HCT116 (cell line): ENCODE measurements around the gene BACH1. TPM values are rescaled to one million over a fixed set of nuclear protein-coding genes. Genes with fewer than 3 reads are reported as not detected.

Experiments
- ATAC-seq: fragments of 200-7000 bp; cut with Tn5 transposase; 2 replicates; pipeline ENCODE4 v1.9.1; 2020; ENCODE audit warnings: mild to moderate bottlenecking, moderate library complexity
- BruUV-seq: library from RNA; stranded (reverse); fragments of 400-500 nt; replicated peaks from 2 replicates; lab custom pipeline; 2021; lab: Mats Ljungman, UMichigan
- CTCF ChIA-PET: fragments of 300-600 bp; sonication (Branson Sonifier 250); formaldehyde crosslinking; loops from one replicate; lab custom pipeline; 2021; ENCODE audit warnings: antibody characterized with exemption; lab: Charles Lee
- POLR2A ChIA-PET: fragments of 300-600, 350-600 bp; sonication (Branson Sonifier 250); formaldehyde crosslinking; loops from one replicate; lab custom pipeline; 2021; ENCODE audit warnings: antibody characterized with exemption; lab: Charles Lee
- RAD21 ChIA-PET, 2 experiments: fragments of 300-600 bp; sonication (Branson Sonifier 250); formaldehyde crosslinking; loops; one replicate each; lab custom pipeline; 2023; ENCODE audit warnings: low total read pairs in 2 of 2; ENCODE audit not compliant: uncharacterized antibody in 2 of 2, unreplicated experiment in 2 of 2, low non-redundant PET in 1 of 2; lab: Charles Lee
- DNase-seq: peaks from one replicate; pipeline ENCODE4 v3.0.0-alpha.2; 2010; ENCODE audit warnings: low read depth, low spot score
- H2AFZ ChIP-seq: fragments of 200-600 bp; shearing (Covaris generic), sonication (generic); 2 replicates; pipeline ENCODE4 v1.6.1; 2017; ENCODE audit warnings: low read depth, mixed run types, mixed read lengths, antibody characterized with exemption, low read length; ENCODE audit not compliant: poor library complexity, severe bottlenecking
- H3K27ac ChIP-seq: 2 replicates; pipeline ENCODE4 v1.5.1; 2012; ENCODE audit warnings: low read depth, low read length
- H3K27me3 ChIP-seq: fragments of 200-600 bp; sonication (generic); 2 replicates; pipeline ENCODE4 v1.6.1; 2016; ENCODE audit warnings: mixed run types, low read length, mixed read lengths; ENCODE audit not compliant: insufficient read depth
- H3K36me3 ChIP-seq, 2 experiments: fragments of 200-500 bp in 1 of 2; fragments of 200-600 bp in 1 of 2; sonication (Bioruptor generic) in 1 of 2; sonication (generic) in 1 of 2; 2 replicates each; pipeline versions ENCODE4 v1.5.1 to v1.6.1; 2014 to 2016; ENCODE audit warnings: low read length in 2 of 2, inconsistent platforms in 1 of 2, mixed read lengths in 1 of 2, mixed run types in 1 of 2; ENCODE audit not compliant: insufficient read depth in 2 of 2, control insufficient read depth in 1 of 2
- H3K4me1 ChIP-seq, 2 experiments: fragments of 200-600 bp in 1 of 2; sonication (generic) in 1 of 2; 2 replicates each; pipeline versions ENCODE4 v1.5.1 to v1.6.1; 2012 to 2017; ENCODE audit warnings: low read length in 2 of 2, inconsistent platforms in 1 of 2, mild to moderate bottlenecking in 1 of 2, mixed read lengths in 1 of 2, mixed run types in 1 of 2, moderate library complexity in 1 of 2; ENCODE audit not compliant: insufficient read depth in 2 of 2, control insufficient read depth in 1 of 2
- H3K4me2 ChIP-seq: fragments of 200-600 bp; sonication (generic); 2 replicates; pipeline ENCODE4 v1.6.1; 2017; ENCODE audit warnings: mixed run types, low read length, mixed read lengths
- H3K4me3 ChIP-seq, 2 experiments: fragments of 200-600 bp in 1 of 2; sonication (generic) in 1 of 2; replicated peaks in 1 of 2; 2 replicates each; pipeline ENCODE4 v1.5.1; 2011 to 2016; ENCODE audit warnings: low read length in 2 of 2, control low read depth in 1 of 2, low read depth in 1 of 2, mild to moderate bottlenecking in 1 of 2, mixed read lengths in 1 of 2, mixed run types in 1 of 2
- H3K79me2 ChIP-seq: fragments of 200-600 bp; sonication (generic); 2 replicates; pipeline ENCODE4 v1.6.1; 2017; ENCODE audit warnings: mild to moderate bottlenecking, mixed run types, low read length, moderate library complexity, mixed read lengths; ENCODE audit not compliant: insufficient read depth
- H3K9ac ChIP-seq: fragments of 200-600 bp; sonication (generic); 2 replicates; pipeline ENCODE4 v1.6.1; 2016; ENCODE audit warnings: low read length, mixed read lengths
- H3K9me2 ChIP-seq: fragments of 200-600 bp; sonication (generic), shearing (Covaris generic); 2 replicates; pipeline ENCODE4 v1.6.1; 2017; ENCODE audit warnings: mixed run types, mild to moderate bottlenecking, moderate library complexity; ENCODE audit not compliant: insufficient read depth
- H3K9me3 ChIP-seq, 2 experiments: fragments of 200-500 bp in 1 of 2; fragments of 200-600 bp in 1 of 2; sonication (Bioruptor generic) in 1 of 2; sonication (generic) in 1 of 2; 2 replicates each; pipeline ENCODE4 v1.6.1; 2014 to 2017; ENCODE audit warnings: low read length in 2 of 2, mixed read lengths in 2 of 2, inconsistent platforms in 1 of 2, low read depth in 1 of 2, mild to moderate bottlenecking in 1 of 2, mixed run types in 1 of 2, moderate library complexity in 1 of 2; ENCODE audit not compliant: control insufficient read depth in 1 of 2, insufficient read depth in 1 of 2
- H4K20me1 ChIP-seq: fragments of 200-600 bp; sonication (generic), shearing (Covaris generic); 2 replicates; pipeline ENCODE4 v1.6.1; 2017; ENCODE audit warnings: mixed run types, mild to moderate bottlenecking, moderate library complexity; ENCODE audit not compliant: insufficient read depth
- CBX3 ChIP-seq: IDR thresholded peaks from 2 replicates; pipeline ENCODE4 v1.6.1; 2012; ENCODE audit warnings: low read depth
- ELF1 ChIP-seq: IDR thresholded peaks from 2 replicates; pipeline ENCODE4 v1.6.1; 2012; ENCODE audit warnings: low read depth, borderline replicate concordance
- FOSL1 ChIP-seq: IDR thresholded peaks from 2 replicates; pipeline ENCODE4 v1.6.1; 2012; ENCODE audit warnings: low read depth
- JUND ChIP-seq: IDR thresholded peaks from 2 replicates; pipeline ENCODE4 v1.6.1; 2012
- POLR2A ChIP-seq: IDR thresholded peaks from 2 replicates; pipeline ENCODE4 v1.7.0; 2011; ENCODE audit warnings: borderline replicate concordance; ENCODE audit not compliant: insufficient read depth, insufficient read length; ENCODE audit errors: extremely low read depth
- RAD21 ChIP-seq: IDR thresholded peaks from 2 replicates; pipeline ENCODE4 v1.6.1; 2012; ENCODE audit warnings: low read depth, mild to moderate bottlenecking
- REST ChIP-seq: IDR thresholded peaks from 2 replicates; pipeline ENCODE4 v1.6.1; 2012; ENCODE audit warnings: low read depth
- SRF ChIP-seq: IDR thresholded peaks from 2 replicates; pipeline ENCODE4 v1.6.1; 2012; ENCODE audit warnings: low read depth
- TCF7L2 ChIP-seq: IDR thresholded peaks from 2 replicates; pipeline ENCODE4 v1.7.0; 2011; ENCODE audit warnings: borderline replicate concordance, inconsistent platforms; ENCODE audit not compliant: insufficient read depth, insufficient read length; ENCODE audit errors: extremely low read depth
- YY1 ChIP-seq: IDR thresholded peaks from 2 replicates; pipeline ENCODE4 v1.6.1; 2011; ENCODE audit warnings: low read length, low read depth, moderate library complexity, mild to moderate bottlenecking; ENCODE audit not compliant: insufficient replicate concordance; ENCODE audit errors: extremely low read depth
- ZFX ChIP-seq: fragments of 450-650 bp; IDR thresholded peaks from 2 replicates; pipeline ENCODE4 v1.6.1; 2017
- intact Hi-C: fragments of 100-400 bp; cut with micrococcal nuclease; formaldehyde crosslinking; loops from 2 replicates; pipeline ENCODE4 v1.10.0; 2022
- total RNA-seq: library from RNA; stranded (reverse); gene quantifications from one replicate; pipeline ENCODE4 v1.2.1, GENCODE V29; 2021; ENCODE audit not compliant: unreplicated experiment

BACH1 gene
- total RNA-seq, 1 experiment from 2014 or later: 28.4 TPM

- ATAC-seq (no peak), DNase-seq (no peak)
- no peak overlapping the region for H3K4me3 ChIP-seq
- no peak overlapping the region for H3K9ac ChIP-seq
- TF ChIP-seq JUND: no peak
- TF ChIP-seq CBX3: no peak
- no peak for TF ChIP-seq TCF7L2
- TF ChIP-seq YY1: no peak
- no peak for TF ChIP-seq RAD21
- TF ChIP-seq POLR2A: no peak
- TF ChIP-seq ZFX: no peak
- no peak for TF ChIP-seq SRF
- no peaks in the 10 kb centered on the region for H3K9me3 ChIP-seq
- H3K4me2 ChIP-seq: no peak overlapping the region
- intact Hi-C loops: no loop called here
- H3K9me2 ChIP-seq: no peaks in the 10 kb centered on the region
- no peaks in the 10 kb centered on the region for H3K27me3 ChIP-seq
- POLR2A ChIA-PET: no interaction called here
- RAD21 ChIA-PET: no interaction called here
- no TSS peak for BruUV-seq
- H4K20me1 ChIP-seq: no peaks in the 10 kb centered on the region
- no peaks in the 10 kb centered on the region; a peak in 1 of 4 replicates for H3K36me3 ChIP-seq
- no peak overlapping the region for H2AFZ ChIP-seq
- H3K27ac ChIP-seq: no peak overlapping the region
- peaks cover 98% of the 10 kb centered on the region for H3K79me2 ChIP-seq
- CTCF ChIA-PET: no interaction called here
- peaks cover 3% of the 10 kb centered on the region in 2 experiments for H3K4me1 ChIP-seq
Observed at GRCh38 chr21:29305561-29305960, 6.8 kb downstream of the BACH1 start.

- ATAC-seq: no peak
Observed at GRCh38 chr21:29306920-29307319, 8.2 kb downstream of the BACH1 start.

More at GRCh38 chr21:29306920-29307319, 8.2 kb downstream of the BACH1 start:
- TF ChIP-seq REST: no peak
- TF ChIP-seq ELF1: no peak
- no peak for TF ChIP-seq POLR2A
- no peak for TF ChIP-seq FOSL1
- no peaks in the 10 kb centered on the region for H3K9me3 ChIP-seq
- no peak overlapping the region for H3K4me2 ChIP-seq
- H3K9ac ChIP-seq: no peak overlapping the region
- peaks cover 98% of the 10 kb centered on the region for H3K79me2 ChIP-seq
- BruUV-seq: no TSS peak
- no peaks in the 10 kb centered on the region for H3K27me3 ChIP-seq
- DNase-seq: no peak
- no peaks in the 10 kb centered on the region for H3K4me1 ChIP-seq
- no peaks in the 10 kb centered on the region for H4K20me1 ChIP-seq
- no peak overlapping the region for H2AFZ ChIP-seq
- POLR2A ChIA-PET: no interaction called here
- no peak overlapping the region for H3K27ac ChIP-seq
- intact Hi-C loops: no loop called here
- CTCF ChIA-PET: no interaction called here
- no peak overlapping the region for H3K4me3 ChIP-seq
- no peaks in the 10 kb centered on the region; a peak in 1 of 4 replicates for H3K36me3 ChIP-seq
- H3K9me2 ChIP-seq: no peaks in the 10 kb centered on the region
- RAD21 ChIA-PET: no interaction called here
